GM19438 (cell line): ENCODE data around the gene DOCK6.

Experiments used
- ATAC-seq: cut with Tn5 transposase; IDR thresholded peaks from one replicate; pipeline ENCODE4 v1.9.1; 2021; ENCODE audit warnings: low read depth; ENCODE audit not compliant: unreplicated experiment

Gene DOCK6

GRCh38 chr19:11247934-11248333, 14.4 kb downstream of the DOCK6 start:
- ATAC-seq, result no peak

DNA sequence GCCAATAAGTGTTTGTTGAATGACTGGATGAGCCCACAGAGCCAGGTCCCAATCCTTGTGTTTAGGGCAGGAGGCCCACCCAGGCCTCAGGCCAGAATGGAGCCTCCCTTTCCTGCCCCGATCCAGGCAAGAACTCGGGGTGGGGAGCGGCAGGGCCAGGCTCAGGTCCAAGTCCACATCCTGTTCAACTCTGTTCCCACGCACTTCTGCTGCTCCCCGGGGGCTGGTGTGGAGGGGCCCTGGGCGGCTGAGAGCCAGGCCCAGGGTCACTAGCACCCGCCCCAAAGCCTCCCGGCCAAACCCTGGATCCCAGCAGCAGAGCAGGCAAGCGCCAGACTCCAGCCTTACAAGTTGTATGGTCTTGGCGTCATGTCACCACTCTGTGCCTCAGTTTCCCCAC, 14.9 kb downstream of the DOCK6 start:
- ATAC-seq, result no peak

GRCh38 chr19:11246941-11247340, 15.4 kb downstream of the DOCK6 start:
- ATAC-seq, result no peak

DNA sequence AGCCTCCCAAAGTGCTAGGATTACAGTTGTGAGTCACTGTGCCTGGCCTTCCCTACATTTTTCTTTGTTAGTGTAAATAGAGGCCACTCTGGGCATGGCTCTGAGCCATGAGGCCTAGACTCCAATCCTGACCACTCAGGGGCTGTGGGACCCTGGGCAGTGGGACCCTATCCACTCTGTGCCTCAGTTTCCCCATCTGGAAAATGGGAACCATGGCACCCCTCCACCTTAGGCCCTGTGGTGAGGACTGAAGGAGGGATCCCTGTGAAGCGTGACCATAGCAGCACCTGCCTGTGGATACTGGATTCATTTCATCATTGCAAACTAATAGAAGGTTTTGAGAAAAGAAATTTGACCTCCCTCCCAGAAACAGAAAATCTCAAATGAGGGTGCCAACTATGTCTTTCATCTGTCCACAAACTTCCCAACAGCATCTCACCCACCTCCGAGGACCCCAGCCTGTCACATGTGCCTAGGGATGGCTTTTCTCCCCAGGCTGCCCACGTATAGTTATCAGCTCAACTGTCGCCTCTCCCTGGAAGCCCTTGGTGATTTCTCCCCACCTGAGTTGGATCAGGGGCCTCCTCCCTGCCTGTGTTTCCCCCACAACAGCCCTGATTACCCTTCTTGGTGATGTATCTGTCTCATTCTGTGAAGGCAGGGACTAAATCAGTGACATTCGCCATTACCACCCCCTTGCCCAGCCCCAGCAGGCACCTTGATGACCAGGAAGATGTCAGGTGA, 17.3 kb downstream of the DOCK6 start:
- no peak for ATAC-seq

- ATAC-seq, result no peak
These were observed 18.5 kb downstream of the DOCK6 start for GRCh38 chr19:11243798-11244169.

GRCh38 chr19:11242864-11243797, 19.2 kb downstream of the DOCK6 start:
- ATAC-seq, result no peak

GRCh38 chr19:11242025-11242424, 20.3 kb downstream of the DOCK6 start:
- no peak for ATAC-seq

- no peak for ATAC-seq
These were observed 22.3 kb downstream of the DOCK6 start for GRCh38 chr19:11240008-11240444.

- no peak for ATAC-seq
These were observed 22.8 kb downstream of the DOCK6 start, which contains the start of gene ANGPTL8 for GRCh38 chr19:11239377-11240000. Gene ANGPTL8 (plus strand): TSS chr19:11239619. CDS start chr19:11239638, 19 bp downstream.

- ATAC-seq, result no peak
These were observed 23.4 kb downstream of the DOCK6 start for GRCh38 chr19:11238781-11239376.

- no peak for ATAC-seq
These were observed 24.3 kb downstream of the DOCK6 start for GRCh38 chr19:11238041-11238440.

GRCh38 chr19:11237321-11237720, 25.0 kb downstream of the DOCK6 start:
- ATAC-seq, result no peak

GRCh38 chr19:11236324-11237301, 25.7 kb downstream of the DOCK6 start:
- ATAC-seq, result no peak

DNA sequence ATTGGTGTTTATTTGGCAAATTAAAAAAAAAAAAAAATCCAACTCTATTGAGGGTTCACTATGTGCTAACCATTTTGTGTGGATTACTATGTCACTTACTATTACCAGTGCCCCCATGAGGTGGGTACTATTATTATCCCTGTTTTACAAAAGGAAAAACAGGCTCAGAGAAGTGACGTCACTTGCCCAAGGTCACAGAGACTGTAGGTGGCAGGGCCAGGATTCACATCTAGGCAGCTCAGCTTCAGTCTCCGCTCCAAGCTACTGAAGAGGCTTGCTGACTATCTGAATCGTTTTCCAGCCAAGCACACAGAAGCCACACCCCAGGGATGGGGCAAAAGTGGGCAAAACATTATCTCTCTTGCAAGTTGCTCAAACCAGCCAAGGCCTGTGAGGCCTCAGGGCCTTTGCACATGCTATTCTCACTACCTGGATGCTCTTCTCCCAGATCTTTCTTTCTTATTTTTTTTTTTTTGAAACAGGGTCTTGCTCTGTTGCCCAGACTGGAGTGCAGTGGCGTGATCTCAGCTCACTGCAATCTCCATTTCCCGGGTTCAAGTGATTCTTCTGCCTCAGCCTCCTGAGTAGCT, 27.7 kb downstream of the DOCK6 start:
- ATAC-seq, result no peak

DNA sequence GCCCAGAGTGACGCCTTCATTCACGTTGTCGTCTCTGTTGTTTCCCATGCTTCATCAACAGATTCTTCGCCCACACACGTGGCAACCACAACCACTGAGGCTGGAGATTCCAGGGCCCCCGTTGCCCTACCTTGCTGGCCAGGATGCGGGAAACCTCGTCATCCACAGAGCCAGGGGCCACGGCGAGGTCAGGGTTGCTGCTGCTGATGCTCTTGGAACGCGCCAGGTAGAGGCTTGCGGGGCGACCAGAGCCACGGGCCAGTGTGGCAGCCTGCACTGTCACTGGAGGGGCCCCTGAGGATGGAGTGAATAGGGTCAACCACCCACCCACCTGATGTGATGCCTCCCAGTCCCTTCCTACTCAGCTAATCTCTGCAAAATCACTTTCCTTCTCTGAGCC, 29.3 kb downstream of the DOCK6 start:
- no peak for ATAC-seq

DNA sequence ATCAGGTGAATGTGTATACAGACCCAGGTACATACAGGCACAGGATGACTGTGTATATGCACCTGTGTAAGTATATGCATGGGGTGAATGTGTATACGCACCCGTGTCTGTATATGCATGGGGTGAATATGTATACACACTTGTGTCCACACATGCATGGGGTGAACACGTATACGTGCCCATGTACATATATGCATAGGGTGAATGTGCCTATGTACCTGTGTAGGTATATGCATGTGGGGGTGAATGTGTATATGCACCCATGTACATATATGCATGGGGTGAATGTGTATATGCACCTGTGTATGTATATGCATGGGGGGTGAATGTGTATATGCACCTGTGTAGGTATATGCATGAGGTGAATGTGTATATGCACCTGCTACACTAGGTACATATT, 29.8 kb downstream of the DOCK6 start:
- ATAC-seq, result no peak

GRCh38 chr19:11230621-11231386, 31.5 kb downstream of the DOCK6 start:
- no peak for ATAC-seq

GRCh38 chr19:11227195-11227886, 35.0 kb downstream of the DOCK6 start:
- ATAC-seq, result no peak
